ENCODE measurements around the gene ETV6. TPM values are rescaled to one million over a fixed set of nuclear protein-coding genes. Genes with fewer than 3 reads are reported as not detected.
A peak's percentile ranks its signal among the peaks of the same experiment; 100 is the strongest.

The ETV6 gene
- total RNA-seq, 2 donors from 2014 or later: 41.4 to 58.4 TPM

GRCh38 chr12:11728154-11728755 lies 78.8 kb downstream of the ETV6 start:
- H3K4me1 ChIP-seq (ENCODE audit: control insufficient read depth in 1 of 2, low read depth in 2 of 2): peaks cover 53 to 71% of the 10 kb centered on the region in 2 donors

GRCh38 chr12:11729008-11729407 lies 79.5 kb downstream of the ETV6 start:
- DNase-seq (ENCODE audit: low spot score): no peak
- no peaks in the 10 kb centered on the region for H3K36me3 ChIP-seq
- no peak for ATAC-seq (ENCODE audit: insufficient number of reproducible peaks, low FRiP score, low read depth)
- no peaks in the 10 kb centered on the region for H3K9me3 ChIP-seq
- no peaks in the 10 kb centered on the region for H3K27me3 ChIP-seq (replicated peaks; ENCODE audit: insufficient read depth)
- peak overlapping the region in 1 of 2 donors; percentile 85 for H3K27ac ChIP-seq
- H3K4me1 ChIP-seq (ENCODE audit: control insufficient read depth in 1 of 2, low read depth in 2 of 2): peaks cover 46 to 64% of the 10 kb centered on the region in 2 donors
- no peak for TF ChIP-seq CTCF (IDR thresholded peaks at IDR 0.05)
- no peak overlapping the region for H3K4me3 ChIP-seq

More at GRCh38 chr12:11728154-11728755, 78.8 kb downstream of the ETV6 start:
- TF ChIP-seq CTCF (IDR thresholded peaks at IDR 0.05): no peak
- H3K27ac ChIP-seq: no peak overlapping the region
- no peak for DNase-seq (ENCODE audit: low spot score)
- H3K27me3 ChIP-seq (replicated peaks; ENCODE audit: insufficient read depth): no peaks in the 10 kb centered on the region
- no peak for ATAC-seq (ENCODE audit: insufficient number of reproducible peaks, low FRiP score, low read depth)
- H3K9me3 ChIP-seq: no peaks in the 10 kb centered on the region
- no peaks in the 10 kb centered on the region for H3K36me3 ChIP-seq
- H3K4me3 ChIP-seq: no peak overlapping the region

- no peak overlapping the region for H3K4me3 ChIP-seq
- DNase-seq (ENCODE audit: low spot score): no peak
- ATAC-seq (ENCODE audit: insufficient number of reproducible peaks, low FRiP score, low read depth): no peak
- peak overlapping the region in 1 of 2 donors; percentile 85 for H3K27ac ChIP-seq
- no peak for TF ChIP-seq CTCF (IDR thresholded peaks at IDR 0.05)
- peaks cover 40 to 58% of the 10 kb centered on the region in 2 donors for H3K4me1 ChIP-seq (ENCODE audit: control insufficient read depth in 1 of 2, low read depth in 2 of 2)
- no peaks in the 10 kb centered on the region for H3K36me3 ChIP-seq
- no peaks in the 10 kb centered on the region for H3K9me3 ChIP-seq
- H3K27me3 ChIP-seq (replicated peaks; ENCODE audit: insufficient read depth): no peaks in the 10 kb centered on the region
These were observed 80.1 kb downstream of the ETV6 start for GRCh38 chr12:11729439-11730150.

GRCh38 chr12:11730299-11731041 lies 81.0 kb downstream of the ETV6 start:
- Histone ChIP-seq H3K4me1 (ENCODE audit: control insufficient read depth in 1 of 2, low read depth in 2 of 2) (peaks cover 35 to 49% of the 10 kb centered on the region in 2 donors), H3K36me3 (no peaks in the 10 kb centered on the region), H3K27ac (peak overlapping the region; percentile 75 to 85), H3K27me3 (replicated peaks; ENCODE audit: insufficient read depth) (no peaks in the 10 kb centered on the region), H3K9me3 (no peaks in the 10 kb centered on the region), H3K4me3 (no peak overlapping the region)
- TF ChIP-seq CTCF (IDR thresholded peaks at IDR 0.05): no peak
- ATAC-seq (ENCODE audit: insufficient number of reproducible peaks, low FRiP score, low read depth): no peak
- DNase-seq (ENCODE audit: low spot score): no peak

GRCh38 chr12:11731042-11731357 lies 81.5 kb downstream of the ETV6 start:
- no peak for DNase-seq (ENCODE audit: low spot score)
- Histone ChIP-seq H3K27ac (peak overlapping the region; percentile 75 to 85), H3K9me3 (no peaks in the 10 kb centered on the region), H3K36me3 (no peaks in the 10 kb centered on the region), H3K4me3 (no peak overlapping the region), H3K4me1 (ENCODE audit: control insufficient read depth in 1 of 2, low read depth in 2 of 2) (peaks cover 35 to 44% of the 10 kb centered on the region in 2 donors), H3K27me3 (replicated peaks; ENCODE audit: insufficient read depth) (no peaks in the 10 kb centered on the region)
- no peak for TF ChIP-seq CTCF (IDR thresholded peaks at IDR 0.05)
- no peak for ATAC-seq (ENCODE audit: insufficient number of reproducible peaks, low FRiP score, low read depth)
